ENCODE data around the gene PAK6. TPM values are rescaled to one million over a fixed set of nuclear protein-coding genes. Genes with fewer than 3 reads are reported as not detected.

PAK6 gene
- total RNA-seq, 2 donors from 2014 or later = 4.9 to 10.4 TPM

GRCh38 chr15:40293006-40293405 lies 54.1 kb downstream of the PAK6 start:
- intact Hi-C loops (cut with DNase I) = no loop called here
- peaks cover 4% of the 10 kb centered on the region for H3K4me1 ChIP-seq
- no peak overlapping the region for H3K9ac ChIP-seq (ENCODE audit: low read depth in 2 of 2, low read length in 2 of 2)
- no peak for DNase-seq
- no peaks in the 10 kb centered on the region for H3K27me3 ChIP-seq
- H3K27ac ChIP-seq = no peak overlapping the region
- no peaks in the 10 kb centered on the region for H3K9me3 ChIP-seq
- no peak overlapping the region for H3K4me3 ChIP-seq
- H3K36me3 ChIP-seq = no peaks in the 10 kb centered on the region
- TF ChIP-seq CTCF (IDR thresholded peaks at IDR 0.05) = no peak

- TF ChIP-seq CTCF (IDR thresholded peaks at IDR 0.05) = no peak
- intact Hi-C loops (cut with DNase I) = no loop called here
- Histone ChIP-seq H3K9me3 (no peaks in the 10 kb centered on the region), H3K27me3 (no peaks in the 10 kb centered on the region), H3K4me1 (peaks cover 4% of the 10 kb centered on the region), H3K27ac (no peak overlapping the region), H3K9ac (ENCODE audit: low read depth in 2 of 2, low read length in 2 of 2) (no peak overlapping the region), H3K36me3 (no peaks in the 10 kb centered on the region), H3K4me3 (no peak overlapping the region)
- DNase-seq = no peak
Observed at GRCh38 chr15:40293905-40294895, 55.3 kb downstream of the PAK6 start.

- Histone ChIP-seq H3K4me3 (no peak overlapping the region), H3K4me1 (peaks cover 4% of the 10 kb centered on the region)
Observed at GRCh38 chr15:40295297-40295696, 56.4 kb downstream of the PAK6 start.

GRCh38 chr15:40295877-40296560 lies 57.2 kb downstream of the PAK6 start:
- Histone ChIP-seq H3K36me3 (no peaks in the 10 kb centered on the region), H3K9me3 (no peaks in the 10 kb centered on the region), H3K9ac (ENCODE audit: low read depth in 2 of 2, low read length in 2 of 2) (no peak overlapping the region), H3K4me3 (no peak overlapping the region), H3K27ac (no peak overlapping the region), H3K4me1 (peaks cover 2% of the 10 kb centered on the region), H3K27me3 (no peaks in the 10 kb centered on the region)
- intact Hi-C loops (cut with DNase I) = no loop called here
- DNase-seq = no peak
- no peak for TF ChIP-seq CTCF (IDR thresholded peaks at IDR 0.05)

More at GRCh38 chr15:40295297-40295696, 56.4 kb downstream of the PAK6 start:
- intact Hi-C loops (cut with DNase I) = no loop called here
- no peak for TF ChIP-seq CTCF (IDR thresholded peaks at IDR 0.05)
- H3K9ac ChIP-seq (ENCODE audit: low read depth in 2 of 2, low read length in 2 of 2) = no peak overlapping the region
- H3K27ac ChIP-seq = no peak overlapping the region
- DNase-seq = no peak
- H3K36me3 ChIP-seq = no peaks in the 10 kb centered on the region
- H3K9me3 ChIP-seq = no peaks in the 10 kb centered on the region
- no peaks in the 10 kb centered on the region for H3K27me3 ChIP-seq

GRCh38 chr15:40296561-40297230 lies 57.8 kb downstream of the PAK6 start:
- H3K36me3 ChIP-seq = no peaks in the 10 kb centered on the region
- DNase-seq = no peak
- no peaks in the 10 kb centered on the region for H3K9me3 ChIP-seq
- H3K9ac ChIP-seq (ENCODE audit: low read depth in 2 of 2, low read length in 2 of 2) = no peak overlapping the region
- no peaks in the 10 kb centered on the region for H3K27me3 ChIP-seq
- no peaks in the 10 kb centered on the region for H3K4me1 ChIP-seq
- H3K4me3 ChIP-seq = no peak overlapping the region
- intact Hi-C loops (cut with DNase I) = no loop called here
- TF ChIP-seq CTCF (IDR thresholded peaks at IDR 0.05) = no peak
- H3K27ac ChIP-seq = no peak overlapping the region

Measured in colonic mucosa (tissue), 4 donors.